GM12878 (cell line): ENCODE measurements around the gene RAB30. TPM values are rescaled to one million over a fixed set of nuclear protein-coding genes. Genes with fewer than 3 reads are reported as not detected.

ENCODE experiments used
- ATF7 ChIP-seq: fragments of 450-650 bp; IDR thresholded peaks from 2 replicates; pipeline ENCODE4 v1.6.1; 2016; ENCODE audit warnings: low read depth, mild to moderate bottlenecking
- BHLHE40 ChIP-seq, 2 experiments: fragments of 450-650 bp in 1 of 2; IDR thresholded peaks; 2 replicates each; pipeline ENCODE4 v1.6.1; 2011 to 2017; ENCODE audit warnings: low read depth in 2 of 2, borderline replicate concordance in 1 of 2, improper control_type of control experiment in 1 of 2, low read length in 1 of 2, mild to moderate bottlenecking in 1 of 2
- CBFB ChIP-seq: IDR thresholded peaks from 2 replicates; pipeline ENCODE4 v1.6.1; 2016; ENCODE audit warnings: antibody characterized with exemption, low read depth
- CREM ChIP-seq: IDR thresholded peaks from 2 replicates; pipeline ENCODE4 v1.6.1; 2014; ENCODE audit warnings: antibody characterized with exemption, low read depth
- DPF2 ChIP-seq: fragments of 450-650 bp; IDR thresholded peaks from 2 replicates; pipeline ENCODE4 v1.6.1; 2017; ENCODE audit warnings: mild to moderate bottlenecking
- EED ChIP-seq: sonication (generic); IDR thresholded peaks from 2 replicates; pipeline ENCODE4 v1.6.1; 2016; ENCODE audit warnings: antibody characterized with exemption, low read depth
- FOXM1 ChIP-seq: IDR thresholded peaks from 2 replicates; pipeline ENCODE4 v1.6.1; 2012; ENCODE audit warnings: low read depth, mild to moderate bottlenecking, inconsistent platforms, low read length, moderate library complexity
- IKZF2 ChIP-seq, 2 experiments: fragments of 450-650 bp; IDR thresholded peaks; 2 replicates each; pipeline ENCODE4 v1.6.1; 2017; ENCODE audit warnings: mild to moderate bottlenecking in 2 of 2, moderate library complexity in 2 of 2
- IRF4 ChIP-seq: IDR thresholded peaks from 2 replicates; pipeline ENCODE4 v1.6.1; 2011; ENCODE audit warnings: low read depth, low read length
- JUNB ChIP-seq: IDR thresholded peaks from 2 replicates; pipeline ENCODE4 v1.6.1; 2016; ENCODE audit warnings: antibody characterized with exemption, mild to moderate bottlenecking
- MEF2B ChIP-seq: fragments of 450-650 bp; IDR thresholded peaks from 2 replicates; pipeline ENCODE4 v1.6.1; 2018; ENCODE audit warnings: mild to moderate bottlenecking, moderate library complexity; ENCODE audit not compliant: partially characterized antibody, poor library complexity, severe bottlenecking
- MTA2 ChIP-seq: fragments of 450-650 bp; IDR thresholded peaks from 2 replicates; pipeline ENCODE4 v1.6.1; 2016; ENCODE audit warnings: low read depth, mild to moderate bottlenecking, moderate library complexity
- MTA3 ChIP-seq: IDR thresholded peaks from 2 replicates; pipeline ENCODE4 v1.6.1; 2012; ENCODE audit warnings: low read length, inconsistent platforms, borderline replicate concordance
- POLR2A ChIP-seq: IDR thresholded peaks from 2 replicates; pipeline ENCODE4 v1.6.1; 2011; ENCODE audit warnings: low read depth, mild to moderate bottlenecking, low read length
- RUNX3 ChIP-seq: IDR thresholded peaks from 2 replicates; pipeline ENCODE4 v1.6.1; 2012; ENCODE audit warnings: low read length, inconsistent platforms
- SMARCA5 ChIP-seq: fragments of 450-650 bp; IDR thresholded peaks from 2 replicates; pipeline ENCODE4 v1.6.1; 2017; ENCODE audit warnings: mild to moderate bottlenecking
- TCF3 ChIP-seq: IDR thresholded peaks from 2 replicates; pipeline ENCODE4 v1.6.1; 2012; ENCODE audit warnings: low read depth, mild to moderate bottlenecking, low read length, borderline replicate concordance; ENCODE audit not compliant: insufficient read depth
- ZBED1 ChIP-seq: IDR thresholded peaks from 2 replicates; pipeline ENCODE4 v1.6.1; 2016; ENCODE audit warnings: borderline replicate concordance
- ZSCAN29 ChIP-seq: fragments of 450-650 bp; IDR thresholded peaks from 2 replicates; pipeline ENCODE4 v1.6.1; 2017; ENCODE audit warnings: mild to moderate bottlenecking, moderate library complexity
- polyA plus RNA-seq, 11 experiments: library from polyadenylated mRNA; depleted of rRNA in 4 of 11; unstranded in 6 of 11; stranded (reverse) in 5 of 11; fragments of >200 nt; fragmentation: Nextera tagmentation in 4 of 11; fragmentation: Illumina TruSeq in 1 of 11; extraction: Ambion mirVana in 4 of 11; extraction: Trizol in 1 of 11; gene quantifications; 1 replicate in 1 of 11; 2 replicates in 10 of 11; pipeline versions ENCODE4 v1.2.1 to v1.2.3, GENCODE V29; 2011 to 2016; ENCODE audit warnings: inconsistent platforms in 2 of 11, missing spikeins in 2 of 11, low read depth in 1 of 11
- total RNA-seq, 4 experiments: library from RNA; depleted of rRNA in 3 of 4; stranded (reverse); fragments of >200 nt in 3 of 4; fragmentation: Illumina TruSeq in 1 of 4; extraction: Trizol in 1 of 4; gene quantifications; 2 replicates each; pipeline versions ENCODE4 v1.2.1 to v1.2.3, GENCODE V29; 2013 to 2021
- TF ChIP-seq, protein P1 (sequence below): fragments of 450-650 bp; IDR thresholded peaks from 2 replicates; pipeline ENCODE4 v1.6.1; 2017; ENCODE audit warnings: mild to moderate bottlenecking, low read depth, inconsistent platforms; ENCODE audit not compliant: poor library complexity, severe bottlenecking
- TF ChIP-seq, protein P2 (sequence below): IDR thresholded peaks from 2 replicates; pipeline ENCODE4 v1.6.1; 2012; ENCODE audit warnings: low read length, inconsistent platforms
- TF ChIP-seq, protein P3 (sequence below): fragments of 450-650 bp; IDR thresholded peaks from 2 replicates; pipeline ENCODE4 v1.6.1; 2014; ENCODE audit warnings: mild to moderate bottlenecking

The RAB30 gene
- total and polyA plus RNA-seq, 10 of the 15 experiments (the other 5 are each of a cell fraction or from before 2014, with no cell fraction given) = 9.8 to 26.7 (median 19.2) TPM

DNA sequence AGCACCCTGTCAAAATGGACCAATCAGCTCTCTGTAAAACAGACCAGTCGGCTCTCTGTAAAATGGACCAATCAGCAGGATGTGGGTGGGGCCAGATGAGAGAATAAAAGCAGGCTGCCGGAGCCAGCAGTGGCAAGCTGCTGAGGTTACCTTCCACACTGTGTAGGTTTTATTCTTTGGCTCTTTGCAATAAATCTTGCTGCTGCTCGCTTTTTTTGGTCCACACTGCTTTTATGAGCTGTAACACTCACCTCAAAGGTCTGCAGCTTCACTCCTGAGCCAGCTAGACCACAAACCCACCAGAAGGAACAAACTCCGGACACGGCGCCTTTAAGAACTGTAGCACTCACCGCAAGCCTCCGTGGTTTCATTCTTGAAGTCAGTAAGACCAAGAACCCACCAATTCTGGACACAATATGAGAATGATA lies 100.2 kb downstream of the RAB30 start (continued):
- TF ChIP-seq ZSCAN29 = 0 out of 2 replicates have a peak, but pooled peaks have one; percentile 28
- peak; percentile 34; the same call in 1 of the 2 replicates for TF ChIP-seq ATF7
- peak; percentile 53 for TF ChIP-seq CREM
- TF ChIP-seq, protein P1, sequence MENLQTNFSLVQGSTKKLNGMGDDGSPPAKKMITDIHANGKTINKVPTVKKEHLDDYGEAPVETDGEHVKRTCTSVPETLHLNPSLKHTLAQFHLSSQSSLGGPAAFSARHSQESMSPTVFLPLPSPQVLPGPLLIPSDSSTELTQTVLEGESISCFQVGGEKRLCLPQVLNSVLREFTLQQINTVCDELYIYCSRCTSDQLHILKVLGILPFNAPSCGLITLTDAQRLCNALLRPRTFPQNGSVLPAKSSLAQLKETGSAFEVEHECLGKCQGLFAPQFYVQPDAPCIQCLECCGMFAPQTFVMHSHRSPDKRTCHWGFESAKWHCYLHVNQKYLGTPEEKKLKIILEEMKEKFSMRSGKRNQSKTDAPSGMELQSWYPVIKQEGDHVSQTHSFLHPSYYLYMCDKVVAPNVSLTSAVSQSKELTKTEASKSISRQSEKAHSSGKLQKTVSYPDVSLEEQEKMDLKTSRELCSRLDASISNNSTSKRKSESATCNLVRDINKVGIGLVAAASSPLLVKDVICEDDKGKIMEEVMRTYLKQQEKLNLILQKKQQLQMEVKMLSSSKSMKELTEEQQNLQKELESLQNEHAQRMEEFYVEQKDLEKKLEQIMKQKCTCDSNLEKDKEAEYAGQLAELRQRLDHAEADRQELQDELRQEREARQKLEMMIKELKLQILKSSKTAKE = peak; percentile 65
- peak; percentile 52 to 72; a peak in 3 of 4 replicates for TF ChIP-seq IKZF2 (IDR thresholded peaks at IDR 0.05)
- TF ChIP-seq BHLHE40 (IDR thresholded peaks at IDR 0.05; ENCODE audit: borderline replicate concordance in 1 of 2, low read depth in 2 of 2, low read length in 1 of 2) = peak in 1 of 2 experiments; percentile 9; a peak in 1 of 4 replicates
- TF ChIP-seq POLR2A = peak; percentile 68
- TF ChIP-seq, protein P2, sequence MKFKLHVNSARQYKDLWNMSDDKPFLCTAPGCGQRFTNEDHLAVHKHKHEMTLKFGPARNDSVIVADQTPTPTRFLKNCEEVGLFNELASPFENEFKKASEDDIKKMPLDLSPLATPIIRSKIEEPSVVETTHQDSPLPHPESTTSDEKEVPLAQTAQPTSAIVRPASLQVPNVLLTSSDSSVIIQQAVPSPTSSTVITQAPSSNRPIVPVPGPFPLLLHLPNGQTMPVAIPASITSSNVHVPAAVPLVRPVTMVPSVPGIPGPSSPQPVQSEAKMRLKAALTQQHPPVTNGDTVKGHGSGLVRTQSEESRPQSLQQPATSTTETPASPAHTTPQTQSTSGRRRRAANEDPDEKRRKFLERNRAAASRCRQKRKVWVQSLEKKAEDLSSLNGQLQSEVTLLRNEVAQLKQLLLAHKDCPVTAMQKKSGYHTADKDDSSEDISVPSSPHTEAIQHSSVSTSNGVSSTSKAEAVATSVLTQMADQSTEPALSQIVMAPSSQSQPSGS = peak; percentile 57; the same call in 1 of the 2 replicates
- peak; percentile 72; the same call in 1 of the 2 replicates for TF ChIP-seq MTA3
- peak; percentile 70 for TF ChIP-seq EED
- peak; percentile 57; the same call in 1 of the 2 replicates for TF ChIP-seq FOXM1
- TF ChIP-seq MEF2B = peak; percentile 54
- peak; percentile 59 for TF ChIP-seq JUNB
- peak; percentile 88 for TF ChIP-seq CBFB
- TF ChIP-seq DPF2 = peak; percentile 52
- TF ChIP-seq, protein P3, sequence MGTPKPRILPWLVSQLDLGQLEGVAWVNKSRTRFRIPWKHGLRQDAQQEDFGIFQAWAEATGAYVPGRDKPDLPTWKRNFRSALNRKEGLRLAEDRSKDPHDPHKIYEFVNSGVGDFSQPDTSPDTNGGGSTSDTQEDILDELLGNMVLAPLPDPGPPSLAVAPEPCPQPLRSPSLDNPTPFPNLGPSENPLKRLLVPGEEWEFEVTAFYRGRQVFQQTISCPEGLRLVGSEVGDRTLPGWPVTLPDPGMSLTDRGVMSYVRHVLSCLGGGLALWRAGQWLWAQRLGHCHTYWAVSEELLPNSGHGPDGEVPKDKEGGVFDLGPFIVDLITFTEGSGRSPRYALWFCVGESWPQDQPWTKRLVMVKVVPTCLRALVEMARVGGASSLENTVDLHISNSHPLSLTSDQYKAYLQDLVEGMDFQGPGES = peak; percentile 38; the same call in 1 of the 2 replicates
- peak; percentile 64; the same call in 1 of the 2 replicates for TF ChIP-seq MTA2
- 0 out of 2 replicates have a peak, but pooled peaks have one; percentile 42 for TF ChIP-seq SMARCA5
- peak; percentile 84; the same call in 1 of the 2 replicates for TF ChIP-seq ZBED1
- TF ChIP-seq IRF4 = 0 out of 2 replicates have a peak, but pooled peaks have one; percentile 11
- TF ChIP-seq RUNX3 = peak; percentile 98
- peak; percentile 24; the same call in 1 of the 2 replicates for TF ChIP-seq TCF3
